Fibroblast of lung (primary cell): Measurements from ENCODE around the gene SRP14. TPM values are rescaled to one million over a fixed set of nuclear protein-coding genes. Genes with fewer than 3 reads are reported as not detected.
"Not testable (repeated sequence)": the region's sequence is repeated elsewhere in the genome, so short reads cannot be mapped to it uniquely, and the experiment has no call there.

ENCODE experiments used
- DNase-seq, 2 donors: peaks; one replicate each; pipeline versions ENCODE4 v3.0.0 to v3.0.0-alpha.2; 2010; ENCODE audit warnings: low read depth in 2 of 2
- H2AFZ ChIP-seq: 2 replicates; pipeline ENCODE4 v1.5.1; 2012; ENCODE audit warnings: low read length, control low read depth, inconsistent platforms
- H3K27ac ChIP-seq: 2 replicates; pipeline ENCODE4 v1.5.1; 2011; ENCODE audit warnings: low read length, control low read depth; ENCODE audit not compliant: insufficient read depth
- H3K27me3 ChIP-seq: 2 replicates; pipeline ENCODE4 v1.5.1; 2011; ENCODE audit warnings: mild to moderate bottlenecking, low read length; ENCODE audit not compliant: control insufficient read depth, insufficient read depth
- H3K36me3 ChIP-seq: 2 replicates; pipeline ENCODE4 v1.5.1; 2011; ENCODE audit warnings: low read length; ENCODE audit not compliant: control insufficient read depth, insufficient read depth
- H3K4me1 ChIP-seq: 2 replicates; pipeline ENCODE4 v1.5.1; 2011; ENCODE audit warnings: low read length; ENCODE audit not compliant: control insufficient read depth, insufficient read depth; ENCODE audit errors: extremely low read depth
- H3K4me2 ChIP-seq: 2 replicates; pipeline ENCODE4 v1.5.1; 2011; ENCODE audit warnings: low read length, control low read depth; ENCODE audit not compliant: insufficient read depth; ENCODE audit errors: extremely low read depth
- H3K4me3 ChIP-seq, 4 experiments: fragments of 200-600 bp in 1 of 4; sonication (generic) in 1 of 4; replicated peaks in 1 of 4; 2 replicates each; pipeline ENCODE4 v1.5.1; 2011 to 2016; ENCODE audit warnings: low read length in 4 of 4, low read depth in 3 of 4, mild to moderate bottlenecking in 3 of 4, control low read depth in 2 of 4, inconsistent platforms in 1 of 4, mixed read lengths in 1 of 4; ENCODE audit not compliant: insufficient read depth in 1 of 4; ENCODE audit errors: control extremely low read depth in 1 of 4
- H3K79me2 ChIP-seq: 2 replicates; pipeline ENCODE4 v1.5.1; 2012; ENCODE audit warnings: mild to moderate bottlenecking, low read length, inconsistent platforms; ENCODE audit not compliant: control insufficient read depth, insufficient read depth
- H3K9ac ChIP-seq: 2 replicates; pipeline ENCODE4 v1.5.1; 2011; ENCODE audit warnings: mild to moderate bottlenecking, low read length, control low read depth; ENCODE audit not compliant: insufficient read depth
- H3K9me3 ChIP-seq: 2 replicates; pipeline ENCODE4 v1.5.1; 2012; ENCODE audit warnings: low read depth, low read length; ENCODE audit not compliant: control insufficient read depth, insufficient read depth
- H4K20me1 ChIP-seq: 2 replicates; pipeline ENCODE4 v1.5.1; 2011; ENCODE audit warnings: low read length; ENCODE audit not compliant: control insufficient read depth, insufficient read depth; ENCODE audit errors: extremely low read depth
- EZH2 ChIP-seq: IDR thresholded peaks from 2 replicates; pipeline ENCODE4 v1.5.1; 2012; ENCODE audit warnings: low read length, control low read depth, mild to moderate bottlenecking; ENCODE audit errors: missing control alignments
- polyA plus RNA-seq, 2 donors: library from polyadenylated mRNA; depleted of rRNA in 1 of 2; stranded (reverse) in 1 of 2; unstranded in 1 of 2; fragments of >200 nt; gene quantifications; 2 replicates each; pipeline ENCODE4 v1.2.1, GENCODE V29; 2011 to 2012; ENCODE audit warnings: missing spikeins in 1 of 2
- total RNA-seq: library from RNA; depleted of rRNA; stranded (reverse); fragments of >200 nt; gene quantifications from 2 replicates; pipeline ENCODE4 v1.2.1, GENCODE V29; 2014
- TF ChIP-seq, protein P1 (sequence below), 2 donors: IDR thresholded peaks in 1 of 2; conservative IDR thresholded peaks in 1 of 2; 1 replicate in 1 of 2; 2 replicates in 1 of 2; pipeline ENCODE4 v1.5.1; 2011 to 2012; ENCODE audit warnings: low read length in 2 of 2, control low read depth in 1 of 2, inconsistent platforms in 1 of 2, low read depth in 1 of 2, mild to moderate bottlenecking in 1 of 2

SRP14 gene
- total and polyA plus RNA-seq, 2 donors (not counting 1 experiment from before 2014, with no cell fraction given), result 162 to 465 TPM

DNA sequence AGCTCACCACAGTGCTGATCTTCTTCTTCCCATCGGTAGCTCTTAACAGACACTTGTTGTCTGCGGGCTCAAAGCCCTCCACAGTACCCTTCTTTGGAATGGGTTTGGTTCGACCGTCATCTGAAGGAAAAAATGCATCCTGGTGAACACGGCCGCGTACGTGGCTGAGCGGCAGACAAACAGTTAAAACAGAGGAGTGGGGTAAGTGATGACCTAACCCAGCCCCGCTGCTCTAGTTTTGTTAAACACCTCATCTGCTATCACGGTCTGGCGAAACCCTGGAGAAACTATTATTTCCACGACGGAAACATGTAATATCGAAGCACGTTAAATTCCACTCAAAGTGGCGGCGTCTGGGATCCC lies 725 bp downstream of the SRP14 start:
- H2AFZ ChIP-seq, result no peak overlapping the region
- TF ChIP-seq, protein P1, sequence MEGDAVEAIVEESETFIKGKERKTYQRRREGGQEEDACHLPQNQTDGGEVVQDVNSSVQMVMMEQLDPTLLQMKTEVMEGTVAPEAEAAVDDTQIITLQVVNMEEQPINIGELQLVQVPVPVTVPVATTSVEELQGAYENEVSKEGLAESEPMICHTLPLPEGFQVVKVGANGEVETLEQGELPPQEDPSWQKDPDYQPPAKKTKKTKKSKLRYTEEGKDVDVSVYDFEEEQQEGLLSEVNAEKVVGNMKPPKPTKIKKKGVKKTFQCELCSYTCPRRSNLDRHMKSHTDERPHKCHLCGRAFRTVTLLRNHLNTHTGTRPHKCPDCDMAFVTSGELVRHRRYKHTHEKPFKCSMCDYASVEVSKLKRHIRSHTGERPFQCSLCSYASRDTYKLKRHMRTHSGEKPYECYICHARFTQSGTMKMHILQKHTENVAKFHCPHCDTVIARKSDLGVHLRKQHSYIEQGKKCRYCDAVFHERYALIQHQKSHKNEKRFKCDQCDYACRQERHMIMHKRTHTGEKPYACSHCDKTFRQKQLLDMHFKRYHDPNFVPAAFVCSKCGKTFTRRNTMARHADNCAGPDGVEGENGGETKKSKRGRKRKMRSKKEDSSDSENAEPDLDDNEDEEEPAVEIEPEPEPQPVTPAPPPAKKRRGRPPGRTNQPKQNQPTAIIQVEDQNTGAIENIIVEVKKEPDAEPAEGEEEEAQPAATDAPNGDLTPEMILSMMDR (conservative IDR thresholded peaks at IDR 0.05 in 1 of 2, IDR thresholded peaks at IDR 0.05 in 1 of 2; ENCODE audit: low read depth in 1 of 2, low read length in 2 of 2), result no peak
- no peak for TF ChIP-seq EZH2
- DNase-seq, result peak; percentile 35 to 57
- H3K36me3 ChIP-seq, result peaks cover 6% of the 10 kb centered on the region
- H4K20me1 ChIP-seq, result no peaks in the 10 kb centered on the region
- H3K9ac ChIP-seq, result peak overlapping the region; percentile 96
- H3K4me1 ChIP-seq, result peaks cover 2% of the 10 kb centered on the region
- no peaks in the 10 kb centered on the region for H3K27me3 ChIP-seq
- H3K27ac ChIP-seq, result peak overlapping the region; percentile 92
- peak overlapping the region; percentile 84 to 97 (median 96) for H3K4me3 ChIP-seq
- peak overlapping the region; percentile 99 for H3K4me2 ChIP-seq
- peaks cover 16% of the 10 kb centered on the region for H3K79me2 ChIP-seq
- no peaks in the 10 kb centered on the region for H3K9me3 ChIP-seq

DNA sequence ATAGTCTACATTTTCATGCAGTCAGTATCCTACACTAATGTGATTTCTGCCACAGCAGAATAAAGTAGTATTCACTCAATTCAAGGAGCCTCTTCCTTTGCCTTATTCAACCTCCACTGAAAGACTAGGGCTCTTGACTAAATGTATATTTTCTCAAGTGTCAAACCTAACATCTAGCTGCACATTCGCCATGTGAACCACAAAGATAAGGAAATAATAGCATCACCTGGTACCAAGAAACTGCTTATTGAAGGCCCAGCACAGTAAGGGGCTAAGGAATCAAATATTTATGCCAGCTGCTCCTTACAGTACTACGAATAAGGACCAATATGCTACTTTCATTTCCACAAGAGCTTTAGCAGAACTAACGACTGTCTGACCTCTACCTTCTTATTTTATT lies 1.3 kb downstream of the SRP14 start:
- Histone ChIP-seq H3K9me3 (no peaks in the 10 kb centered on the region), H3K27ac (no peak overlapping the region), H3K4me1 (peaks cover 2% of the 10 kb centered on the region), H3K9ac (peak overlapping the region; percentile 17), H3K27me3 (no peaks in the 10 kb centered on the region), H2AFZ (no peak overlapping the region), H3K79me2 (peaks cover 16% of the 10 kb centered on the region), H3K4me3 (peak overlapping the region; percentile 84 to 97 (median 96)), H3K4me2 (peak overlapping the region; percentile 99), H4K20me1 (no peaks in the 10 kb centered on the region), H3K36me3 (peaks cover 6% of the 10 kb centered on the region)
- TF ChIP-seq, protein P1 (conservative IDR thresholded peaks at IDR 0.05 in 1 of 2, IDR thresholded peaks at IDR 0.05 in 1 of 2; ENCODE audit: low read depth in 1 of 2, low read length in 2 of 2), result no peak
- TF ChIP-seq EZH2, result no peak
- no peak for DNase-seq

DNA sequence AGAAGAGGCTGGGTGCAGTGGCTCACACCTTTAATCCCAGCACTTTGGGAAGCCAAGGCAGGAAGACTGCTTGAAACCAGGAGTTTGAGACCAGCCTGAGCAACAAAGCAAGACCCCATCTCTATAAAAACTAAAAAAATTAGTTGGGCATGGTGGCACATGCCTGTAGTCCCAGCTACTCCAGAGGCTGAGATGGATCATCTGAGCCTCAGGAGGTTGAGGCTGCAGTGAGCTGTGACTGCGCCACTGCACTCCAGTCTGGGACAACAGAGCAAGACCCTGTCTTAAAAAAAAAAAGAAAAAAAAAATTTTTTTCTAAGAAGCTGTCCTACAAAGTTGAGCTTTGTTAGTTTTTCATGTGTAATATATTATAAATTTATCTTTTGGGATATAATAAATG lies 3.8 kb downstream of the SRP14 start:
- H3K4me1 ChIP-seq, H4K20me1 ChIP-seq, H3K36me3 ChIP-seq, H3K27ac ChIP-seq, H3K9ac ChIP-seq, H3K27me3 ChIP-seq, H2AFZ ChIP-seq, H3K9me3 ChIP-seq, H3K4me2 ChIP-seq, DNase-seq, H3K4me3 ChIP-seq: not testable (repeated sequence)
- peaks cover 16% of the 10 kb centered on the region for H3K79me2 ChIP-seq
